Measurements from ENCODE around the gene DARS2.

Gene DARS2

DNA sequence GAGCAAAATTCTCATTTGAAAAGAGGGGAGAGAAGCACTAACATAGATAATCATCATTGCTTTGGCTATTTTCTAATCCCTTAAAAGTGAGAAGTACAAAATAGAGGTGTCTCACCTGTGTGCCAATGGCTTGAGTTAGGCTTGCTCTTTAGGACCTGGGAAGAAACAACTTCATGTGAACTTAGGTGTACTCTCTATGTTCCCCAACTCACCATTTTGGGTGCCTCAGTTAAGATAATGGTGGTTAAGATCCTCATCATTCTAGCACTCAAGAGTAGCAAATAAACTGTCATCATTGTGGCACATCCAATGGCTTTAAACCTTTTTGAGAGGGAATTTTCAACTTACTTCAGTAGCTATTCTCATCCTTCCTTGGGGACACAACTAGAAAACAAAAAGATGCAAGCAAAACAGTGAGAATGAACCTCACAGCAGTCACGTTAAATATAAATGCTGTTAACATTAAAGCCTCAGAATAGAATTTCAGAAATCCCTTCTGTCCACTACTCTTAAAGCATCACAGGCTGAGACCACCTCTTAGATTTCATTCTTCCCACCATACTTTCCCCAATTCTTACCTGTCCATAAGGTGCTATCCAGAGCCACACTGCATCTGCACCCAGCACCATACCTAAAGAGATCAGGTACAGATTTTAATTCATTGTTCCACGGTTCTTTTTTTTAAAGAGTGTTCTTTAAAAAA, 42.1 kb downstream of the DARS2 start:
- TF ChIP-seq, protein P1, sequence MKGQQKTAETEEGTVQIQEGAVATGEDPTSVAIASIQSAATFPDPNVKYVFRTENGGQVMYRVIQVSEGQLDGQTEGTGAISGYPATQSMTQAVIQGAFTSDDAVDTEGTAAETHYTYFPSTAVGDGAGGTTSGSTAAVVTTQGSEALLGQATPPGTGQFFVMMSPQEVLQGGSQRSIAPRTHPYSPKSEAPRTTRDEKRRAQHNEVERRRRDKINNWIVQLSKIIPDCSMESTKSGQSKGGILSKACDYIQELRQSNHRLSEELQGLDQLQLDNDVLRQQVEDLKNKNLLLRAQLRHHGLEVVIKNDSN (IDR thresholded peaks at IDR 0.05), result no peak
- TF ChIP-seq EGR1 (IDR thresholded peaks at IDR 0.05) (no peak), RAD21 (IDR thresholded peaks at IDR 0.05; ENCODE audit: low read depth) (no peak), EP300 (IDR thresholded peaks at IDR 0.05; ENCODE audit: borderline replicate concordance) (no peak), CREB1 (IDR thresholded peaks at IDR 0.05; ENCODE audit: low read depth) (no peak), TAF1 (IDR thresholded peaks at IDR 0.05; ENCODE audit: low read depth) (no peak), FOXM1 (IDR thresholded peaks at IDR 0.05; ENCODE audit: borderline replicate concordance, low read depth) (no peak)
- TF ChIP-seq, protein P2, sequence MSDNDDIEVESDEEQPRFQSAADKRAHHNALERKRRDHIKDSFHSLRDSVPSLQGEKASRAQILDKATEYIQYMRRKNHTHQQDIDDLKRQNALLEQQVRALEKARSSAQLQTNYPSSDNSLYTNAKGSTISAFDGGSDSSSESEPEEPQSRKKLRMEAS (IDR thresholded peaks at IDR 0.05), result no peak

DNA sequence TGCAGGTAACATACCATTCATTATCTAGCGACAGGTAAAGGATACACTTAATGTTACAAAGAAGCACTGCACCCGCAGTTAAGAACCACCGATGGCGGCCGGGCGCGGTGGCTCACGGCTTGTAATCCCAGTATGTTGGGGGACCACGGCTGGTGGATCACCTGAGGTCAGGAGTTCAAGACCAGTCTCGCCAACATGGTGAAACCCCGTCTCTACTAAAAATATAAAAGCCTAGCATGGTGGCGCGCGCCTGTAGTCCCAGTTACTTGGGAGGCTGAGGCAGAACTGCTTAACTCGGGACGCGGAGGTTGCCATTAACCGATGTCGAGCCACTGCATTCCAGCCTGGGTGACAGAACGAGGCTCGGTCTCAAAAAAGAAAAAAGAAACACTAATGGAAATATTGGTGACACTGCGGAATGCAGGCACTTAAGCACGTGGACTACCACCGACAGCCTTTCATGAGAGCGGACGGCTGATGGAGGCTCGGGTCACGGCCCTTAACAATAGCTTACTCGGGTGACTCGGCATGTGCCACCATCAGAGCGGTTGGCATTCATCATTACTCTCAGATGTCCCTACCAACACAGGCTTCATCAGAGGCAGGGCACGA, 42.8 kb downstream of the DARS2 start:
- peak; percentile 25 for TF ChIP-seq TEAD4 (IDR thresholded peaks at IDR 0.05)
- TF ChIP-seq CREB1 (IDR thresholded peaks at IDR 0.05; ENCODE audit: low read depth), result no peak
- TF ChIP-seq, protein P2 (IDR thresholded peaks at IDR 0.05), result no peak
- TF ChIP-seq, protein P3, sequence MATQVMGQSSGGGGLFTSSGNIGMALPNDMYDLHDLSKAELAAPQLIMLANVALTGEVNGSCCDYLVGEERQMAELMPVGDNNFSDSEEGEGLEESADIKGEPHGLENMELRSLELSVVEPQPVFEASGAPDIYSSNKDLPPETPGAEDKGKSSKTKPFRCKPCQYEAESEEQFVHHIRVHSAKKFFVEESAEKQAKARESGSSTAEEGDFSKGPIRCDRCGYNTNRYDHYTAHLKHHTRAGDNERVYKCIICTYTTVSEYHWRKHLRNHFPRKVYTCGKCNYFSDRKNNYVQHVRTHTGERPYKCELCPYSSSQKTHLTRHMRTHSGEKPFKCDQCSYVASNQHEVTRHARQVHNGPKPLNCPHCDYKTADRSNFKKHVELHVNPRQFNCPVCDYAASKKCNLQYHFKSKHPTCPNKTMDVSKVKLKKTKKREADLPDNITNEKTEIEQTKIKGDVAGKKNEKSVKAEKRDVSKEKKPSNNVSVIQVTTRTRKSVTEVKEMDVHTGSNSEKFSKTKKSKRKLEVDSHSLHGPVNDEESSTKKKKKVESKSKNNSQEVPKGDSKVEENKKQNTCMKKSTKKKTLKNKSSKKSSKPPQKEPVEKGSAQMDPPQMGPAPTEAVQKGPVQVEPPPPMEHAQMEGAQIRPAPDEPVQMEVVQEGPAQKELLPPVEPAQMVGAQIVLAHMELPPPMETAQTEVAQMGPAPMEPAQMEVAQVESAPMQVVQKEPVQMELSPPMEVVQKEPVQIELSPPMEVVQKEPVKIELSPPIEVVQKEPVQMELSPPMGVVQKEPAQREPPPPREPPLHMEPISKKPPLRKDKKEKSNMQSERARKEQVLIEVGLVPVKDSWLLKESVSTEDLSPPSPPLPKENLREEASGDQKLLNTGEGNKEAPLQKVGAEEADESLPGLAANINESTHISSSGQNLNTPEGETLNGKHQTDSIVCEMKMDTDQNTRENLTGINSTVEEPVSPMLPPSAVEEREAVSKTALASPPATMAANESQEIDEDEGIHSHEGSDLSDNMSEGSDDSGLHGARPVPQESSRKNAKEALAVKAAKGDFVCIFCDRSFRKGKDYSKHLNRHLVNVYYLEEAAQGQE (IDR thresholded peaks at IDR 0.05; ENCODE audit: low read depth), result no peak

DNA sequence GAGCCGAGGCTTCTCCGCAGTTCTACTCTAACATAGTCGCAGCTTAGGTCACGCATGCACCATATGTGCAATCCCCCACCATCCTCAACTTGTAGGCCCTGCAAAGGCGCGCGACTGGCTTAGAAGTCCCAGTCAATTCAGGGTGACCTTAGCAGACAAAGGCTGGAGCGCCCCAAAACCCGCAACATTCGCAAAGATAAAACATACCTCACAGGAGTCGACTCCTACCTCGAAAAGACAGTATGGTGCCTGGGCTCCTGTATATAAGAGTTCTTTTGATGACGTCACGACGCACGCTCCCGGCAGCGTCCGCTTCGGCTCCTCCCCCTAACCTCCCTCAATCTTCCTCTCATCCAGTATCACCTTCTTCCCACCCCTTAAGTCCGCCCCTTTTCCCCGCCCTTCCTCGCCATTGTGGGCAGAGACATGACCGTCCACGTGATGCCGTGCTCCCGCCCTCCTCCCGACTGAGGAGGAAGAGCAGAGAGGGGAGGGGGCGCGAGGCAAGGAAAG, 43.3 kb downstream of the DARS2 start, which contains the start of gene GAS5:
Gene GAS5 (minus strand): TSS at position 237 of the 513 bp plus-strand sequence.
- TF ChIP-seq TCF12 (IDR thresholded peaks at IDR 0.05; ENCODE audit: low read depth) (peak; percentile 13; the same call in 1 of the 2 replicates), ZBTB7A (IDR thresholded peaks at IDR 0.05; ENCODE audit: low read depth) (no peak), EGR1 (IDR thresholded peaks at IDR 0.05) (peak; percentile 35; the same call in 1 of the 2 replicates), CREB1 (IDR thresholded peaks at IDR 0.05; ENCODE audit: low read depth) (peak; percentile 78), EP300 (IDR thresholded peaks at IDR 0.05; ENCODE audit: borderline replicate concordance) (no peak; the same call in 1 of the 2 replicates), TEAD4 (IDR thresholded peaks at IDR 0.05) (0 out of 2 replicates have a peak, but pooled peaks have one; percentile 12), RAD21 (IDR thresholded peaks at IDR 0.05; ENCODE audit: low read depth) (no peak), YY1 (IDR thresholded peaks at IDR 0.05; ENCODE audit: low read depth) (peak; percentile 85), TAF1 (IDR thresholded peaks at IDR 0.05; ENCODE audit: low read depth) (peak; percentile 98), NFIC (IDR thresholded peaks at IDR 0.05) (no peak), CEBPB (IDR thresholded peaks at IDR 0.05) (peak; percentile 15; the same call in 1 of the 2 replicates)
- TF ChIP-seq, protein P2 (IDR thresholded peaks at IDR 0.05), result peak; percentile 93
- TF ChIP-seq, protein P1 (IDR thresholded peaks at IDR 0.05), result peak; percentile 96
- TF ChIP-seq, protein P3 (IDR thresholded peaks at IDR 0.05; ENCODE audit: low read depth), result no peak

DNA sequence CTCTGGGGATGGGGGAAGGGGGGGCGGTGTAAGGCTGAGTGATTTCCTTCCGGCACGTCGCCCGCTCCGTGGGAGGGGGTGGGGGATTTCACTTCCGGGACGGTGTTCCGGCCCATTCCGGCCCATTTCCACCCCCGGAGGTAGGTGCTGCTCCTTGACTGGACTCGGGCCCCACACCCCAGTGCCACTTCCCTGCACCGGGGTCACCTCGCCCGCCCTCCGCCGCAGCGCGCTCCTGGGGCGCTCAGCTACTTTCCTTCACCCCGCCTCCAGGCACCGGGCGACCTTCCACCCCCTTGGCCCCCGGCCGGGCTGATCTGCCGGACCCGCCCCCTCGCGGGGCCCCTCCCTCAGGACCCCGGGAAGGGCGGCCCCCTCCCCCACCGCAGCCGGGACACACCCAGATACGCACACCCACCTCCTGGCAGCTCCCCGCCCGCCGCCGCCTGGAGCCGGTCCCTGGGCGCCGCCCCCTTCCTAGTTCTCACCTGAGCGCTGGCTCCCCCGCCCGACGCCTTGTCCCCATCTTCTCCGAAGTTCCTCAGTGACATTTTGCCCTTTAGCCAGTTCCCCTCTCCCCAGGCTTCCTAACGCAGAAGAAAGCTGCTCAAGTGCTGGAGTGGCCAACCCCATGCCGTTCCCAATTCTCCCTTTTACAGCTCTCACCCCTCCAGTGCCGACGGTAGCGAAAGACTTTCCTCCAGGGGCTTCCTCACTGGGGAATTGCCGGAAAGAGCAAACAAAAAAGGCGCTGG, 44.0 kb downstream of the DARS2 start, which contains the start of gene ZBTB37:
Gene ZBTB37 (plus strand): TSS at position 115 of the 755 bp plus-strand sequence. CDS start 1,846 bp downstream, outside the sequence.
- TF ChIP-seq, protein P2 (IDR thresholded peaks at IDR 0.05), result no peak; the same call in 1 of the 2 replicates
- peak; percentile 51; the same call in 1 of the 2 replicates for TF ChIP-seq EGR1 (IDR thresholded peaks at IDR 0.05)
- peak; percentile 4; the same call in 1 of the 2 replicates for TF ChIP-seq RAD21 (IDR thresholded peaks at IDR 0.05; ENCODE audit: low read depth)
- no peak for TF ChIP-seq YY1 (IDR thresholded peaks at IDR 0.05; ENCODE audit: low read depth)
- peak; percentile 45; the same call in 1 of the 2 replicates for TF ChIP-seq TCF12 (IDR thresholded peaks at IDR 0.05; ENCODE audit: low read depth)
- TF ChIP-seq TAF1 (IDR thresholded peaks at IDR 0.05; ENCODE audit: low read depth), result no peak
- no peak for TF ChIP-seq CREB1 (IDR thresholded peaks at IDR 0.05; ENCODE audit: low read depth)
- TF ChIP-seq CEBPB (IDR thresholded peaks at IDR 0.05), result no peak
- TF ChIP-seq, protein P1 (IDR thresholded peaks at IDR 0.05), result no peak; the same call in 1 of the 2 replicates
- TF ChIP-seq, protein P3 (IDR thresholded peaks at IDR 0.05; ENCODE audit: low read depth), result no peak
- TF ChIP-seq EP300 (IDR thresholded peaks at IDR 0.05; ENCODE audit: borderline replicate concordance), result no peak; the same call in 1 of the 2 replicates
- no peak for TF ChIP-seq FOXM1 (IDR thresholded peaks at IDR 0.05; ENCODE audit: borderline replicate concordance, low read depth)
- TF ChIP-seq NFIC (IDR thresholded peaks at IDR 0.05), result no peak; the same call in 1 of the 2 replicates
- TF ChIP-seq TEAD4 (IDR thresholded peaks at IDR 0.05), result no peak; the same call in 1 of the 2 replicates
- peak; percentile 89; the same call in 1 of the 2 replicates for TF ChIP-seq ZBTB7A (IDR thresholded peaks at IDR 0.05; ENCODE audit: low read depth)

Data from Ishikawa (cell line).